ENCODE data around the gene ADCYAP1R1.

ADCYAP1R1 gene

DNA sequence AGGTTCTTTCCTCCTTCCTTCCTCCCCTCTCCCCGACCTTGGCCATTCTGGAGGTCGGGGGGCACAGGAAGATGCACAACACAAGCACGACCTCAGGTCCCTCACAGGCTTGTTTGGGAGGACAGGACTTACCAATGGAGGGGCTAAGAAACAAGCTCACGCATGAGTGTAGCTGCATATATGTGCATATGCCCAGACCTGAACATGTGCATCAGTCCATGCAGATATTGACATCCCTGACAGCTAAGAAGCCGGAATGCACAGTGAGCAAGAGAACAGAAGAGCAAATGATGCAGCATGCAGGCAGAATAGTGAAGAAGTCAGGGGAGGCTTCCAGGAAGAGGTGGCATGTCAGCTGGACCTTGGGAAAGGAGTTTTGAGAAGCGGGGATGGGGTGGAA is 28.7 kb downstream of the ADCYAP1R1 start:
- FAIRE-seq (no peak), DNase-seq (ENCODE audit: extremely low spot score, insufficient read length, low read depth) (no peak)

DNA sequence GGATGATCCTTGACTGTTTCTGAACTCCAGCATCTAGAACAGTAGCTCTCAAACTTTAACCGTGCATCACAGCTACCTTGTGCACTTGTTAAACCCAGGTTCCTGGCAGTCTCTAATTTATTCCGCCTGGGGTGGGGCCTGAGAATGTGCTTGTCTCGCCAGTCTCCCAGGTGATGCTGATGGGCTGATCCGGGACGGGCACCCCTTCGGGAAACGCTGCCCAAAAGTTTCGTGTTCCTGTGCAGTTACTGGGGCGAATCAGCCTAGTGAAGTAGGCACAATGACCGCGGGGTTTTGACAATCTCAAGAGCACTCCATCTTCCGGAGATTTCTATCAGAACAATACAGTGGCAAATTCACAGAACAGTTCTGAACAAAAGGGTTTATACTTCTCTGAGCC is 29.9 kb downstream of the ADCYAP1R1 start:
- FAIRE-seq, result no peak

DNA sequence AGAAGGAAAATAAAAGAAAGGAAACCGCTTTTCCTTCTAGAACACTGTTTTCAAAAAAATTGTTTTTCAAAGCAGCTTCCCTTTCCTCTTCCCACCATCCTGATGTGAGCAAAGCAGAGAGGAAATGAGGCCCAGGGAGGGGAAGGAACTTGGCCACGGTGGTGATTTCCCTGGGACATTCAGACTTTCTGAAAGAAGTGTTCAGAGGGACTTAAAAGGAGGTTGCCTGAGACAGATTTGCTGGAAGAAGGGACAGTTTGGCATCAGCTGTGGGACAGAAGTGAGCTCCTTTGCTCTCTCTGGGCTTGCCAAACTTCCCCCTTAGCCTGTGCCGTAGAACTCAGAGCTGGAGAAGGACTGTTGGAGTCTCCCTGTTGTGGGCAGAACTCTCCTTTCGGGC is 30.3 kb downstream of the ADCYAP1R1 start:
- DNase-seq (ENCODE audit: extremely low spot score, insufficient read length, low read depth), result no peak
- FAIRE-seq, result no peak

More for the DNA sequence above, 29.9 kb downstream of the ADCYAP1R1 start:
- DNase-seq (ENCODE audit: extremely low spot score, insufficient read length, low read depth), result no peak

DNA sequence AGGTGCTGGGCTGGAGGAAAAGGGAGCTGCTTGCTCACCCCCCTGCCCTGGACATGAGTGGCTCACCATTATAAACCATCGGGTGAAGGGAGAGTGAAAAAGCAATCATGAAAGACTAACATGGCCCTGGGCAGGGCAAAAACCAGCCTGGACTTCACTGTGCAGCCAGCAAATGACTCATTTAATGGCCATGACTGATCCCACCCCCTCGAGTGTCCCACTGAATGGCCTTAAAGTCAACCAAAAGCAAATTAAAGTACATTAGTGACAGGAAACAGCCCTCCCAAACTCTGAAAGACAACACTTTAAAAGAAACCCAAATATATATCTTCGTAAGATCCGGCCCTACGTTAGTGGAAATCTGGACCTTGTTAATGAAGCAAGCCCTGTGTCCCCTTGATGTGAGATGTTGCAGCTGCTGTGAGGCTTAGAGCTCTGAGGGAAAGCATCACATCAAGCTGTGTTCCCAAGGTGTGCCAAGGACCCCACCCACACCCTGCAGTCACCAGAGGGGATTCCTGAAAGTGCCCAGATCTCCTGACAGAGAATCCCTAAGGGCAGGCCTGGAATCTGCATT is 31.2 kb downstream of the ADCYAP1R1 start:
- no peak for FAIRE-seq
- no peak for DNase-seq (ENCODE audit: extremely low spot score, insufficient read length, low read depth)

DNA sequence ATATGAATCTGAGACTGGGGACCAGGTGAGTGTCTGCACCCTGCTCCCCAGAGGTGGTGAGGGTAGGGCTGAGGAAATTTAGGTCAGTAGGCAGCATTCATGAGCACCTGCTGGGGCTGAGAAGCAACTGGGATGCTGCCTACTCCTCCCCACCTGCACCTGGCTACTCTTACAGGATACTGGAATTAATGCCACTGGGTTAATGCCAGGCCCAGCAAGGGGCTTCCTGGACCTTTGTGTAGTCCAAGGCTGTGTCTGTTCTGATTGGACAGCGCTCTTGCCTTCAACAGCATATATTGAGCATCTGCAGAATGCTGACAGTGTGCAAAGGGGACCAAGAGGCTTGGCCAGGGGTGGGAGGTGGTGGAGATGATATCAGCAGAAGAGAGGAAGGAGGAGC is 32.1 kb downstream of the ADCYAP1R1 start:
- FAIRE-seq, result no peak
- DNase-seq (ENCODE audit: extremely low spot score, insufficient read length, low read depth), result no peak

DNA sequence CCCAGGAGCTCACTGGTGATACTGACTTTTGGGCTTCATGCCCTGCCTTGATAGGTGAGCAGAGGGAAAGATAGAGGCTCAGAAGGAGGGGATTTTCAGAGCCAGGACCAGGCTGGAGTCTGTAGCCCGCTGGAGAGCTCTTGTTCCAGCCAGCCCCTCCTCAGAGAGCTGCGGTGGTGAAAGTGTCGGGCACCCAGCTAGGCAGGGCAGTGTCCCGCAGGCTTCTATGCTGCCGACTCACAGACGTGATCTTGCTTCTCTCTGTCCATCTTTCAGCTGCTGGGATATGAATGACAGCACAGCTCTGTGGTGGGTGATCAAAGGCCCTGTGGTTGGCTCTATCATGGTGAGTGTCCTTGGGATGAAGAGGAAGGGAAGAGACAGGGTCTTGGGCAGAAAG is 35.2 kb downstream of the ADCYAP1R1 start:
- no peak for FAIRE-seq

DNA sequence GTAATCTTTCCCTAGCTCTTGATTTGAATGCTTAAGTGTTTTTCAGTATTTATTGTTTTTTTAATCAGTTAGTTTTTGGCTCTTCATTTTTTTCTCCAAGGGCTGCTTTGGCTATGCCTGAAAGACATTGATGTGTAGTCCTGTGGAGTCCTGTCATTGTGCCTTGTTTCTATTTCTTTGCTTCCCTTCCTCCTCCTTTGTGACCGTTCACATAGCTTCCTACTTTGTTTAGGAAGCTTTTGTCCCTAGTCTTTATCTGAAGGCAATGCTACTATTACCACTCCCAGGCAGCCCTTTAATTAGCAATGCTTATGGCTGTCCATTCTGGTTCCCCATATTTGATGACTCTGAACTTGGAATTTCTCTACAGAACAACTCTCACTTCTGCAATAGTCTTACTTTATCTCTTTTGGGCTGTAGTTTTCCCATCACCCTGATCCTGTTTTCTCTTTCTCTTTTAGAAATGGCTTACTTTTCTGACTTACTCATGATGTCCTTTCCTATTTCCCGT is 39.9 kb downstream of the ADCYAP1R1 start:
- FAIRE-seq, result no peak
- DNase-seq (ENCODE audit: extremely low spot score, insufficient read length, low read depth), result no peak

More for the DNA sequence above, 35.2 kb downstream of the ADCYAP1R1 start:
- no peak for DNase-seq (ENCODE audit: extremely low spot score, insufficient read length, low read depth)

DNA sequence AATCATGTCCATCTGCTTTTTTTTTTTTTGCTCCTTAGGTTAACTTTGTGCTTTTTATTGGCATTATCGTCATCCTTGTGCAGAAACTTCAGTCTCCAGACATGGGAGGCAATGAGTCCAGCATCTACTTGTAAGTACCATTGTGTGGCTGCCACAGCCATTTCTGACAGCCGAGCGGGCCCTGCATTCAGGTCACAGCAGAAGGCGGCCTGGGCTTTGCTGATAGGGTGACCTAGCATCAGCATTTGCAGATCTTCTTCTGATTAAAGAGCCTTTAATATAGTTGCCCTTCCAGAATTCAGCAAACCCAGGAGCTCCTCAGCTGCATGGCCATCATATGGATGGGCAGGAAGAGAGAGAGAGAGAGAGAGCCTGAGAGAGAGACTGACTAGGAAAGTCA is 40.5 kb downstream of the ADCYAP1R1 start:
- DNase-seq (ENCODE audit: extremely low spot score, insufficient read length, low read depth), result no peak
- no peak for FAIRE-seq

DNA sequence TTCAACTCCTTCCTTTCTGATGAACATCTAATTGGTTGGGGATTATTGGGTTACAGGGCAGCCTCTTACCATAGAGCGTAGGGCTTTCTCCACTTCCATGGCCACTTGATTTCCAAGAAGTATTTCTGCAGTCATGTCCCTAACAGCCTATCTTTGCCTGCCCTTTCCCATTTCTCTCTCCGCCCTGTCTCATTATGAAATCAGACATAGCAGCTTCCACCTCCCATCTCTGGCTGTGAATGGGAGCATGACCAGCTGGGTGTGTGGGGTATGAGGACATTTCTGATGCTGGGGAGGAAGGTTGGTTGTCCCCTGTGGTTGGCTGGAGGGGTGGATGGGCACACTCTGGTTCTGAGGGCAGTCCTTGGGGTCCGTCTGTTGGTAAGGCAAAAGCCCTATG is 41.2 kb downstream of the ADCYAP1R1 start:
- DNase-seq (ENCODE audit: extremely low spot score, insufficient read length, low read depth), result no peak
- FAIRE-seq, result no peak

DNA sequence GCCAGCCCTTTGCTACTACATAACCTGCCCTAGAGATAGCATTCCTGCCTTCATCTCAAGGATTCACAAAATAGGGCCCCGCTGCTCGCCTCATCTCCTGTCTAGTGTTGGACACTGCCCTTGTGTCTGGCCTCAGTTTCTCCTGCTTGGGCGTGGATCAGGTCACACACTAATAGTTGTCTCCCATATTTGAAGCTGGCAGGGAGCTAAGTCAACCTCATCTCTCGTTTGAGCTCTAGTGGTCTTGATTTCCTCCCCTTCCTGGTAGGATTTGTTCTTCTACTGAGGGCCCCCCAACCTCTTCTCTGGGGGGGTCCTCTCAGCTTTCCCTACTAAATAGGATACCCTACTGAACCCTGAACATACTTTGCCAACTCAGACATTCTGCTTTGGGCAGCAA is 42.2 kb downstream of the ADCYAP1R1 start:
- FAIRE-seq (no peak), DNase-seq (ENCODE audit: extremely low spot score, insufficient read length, low read depth) (no peak)

DNA sequence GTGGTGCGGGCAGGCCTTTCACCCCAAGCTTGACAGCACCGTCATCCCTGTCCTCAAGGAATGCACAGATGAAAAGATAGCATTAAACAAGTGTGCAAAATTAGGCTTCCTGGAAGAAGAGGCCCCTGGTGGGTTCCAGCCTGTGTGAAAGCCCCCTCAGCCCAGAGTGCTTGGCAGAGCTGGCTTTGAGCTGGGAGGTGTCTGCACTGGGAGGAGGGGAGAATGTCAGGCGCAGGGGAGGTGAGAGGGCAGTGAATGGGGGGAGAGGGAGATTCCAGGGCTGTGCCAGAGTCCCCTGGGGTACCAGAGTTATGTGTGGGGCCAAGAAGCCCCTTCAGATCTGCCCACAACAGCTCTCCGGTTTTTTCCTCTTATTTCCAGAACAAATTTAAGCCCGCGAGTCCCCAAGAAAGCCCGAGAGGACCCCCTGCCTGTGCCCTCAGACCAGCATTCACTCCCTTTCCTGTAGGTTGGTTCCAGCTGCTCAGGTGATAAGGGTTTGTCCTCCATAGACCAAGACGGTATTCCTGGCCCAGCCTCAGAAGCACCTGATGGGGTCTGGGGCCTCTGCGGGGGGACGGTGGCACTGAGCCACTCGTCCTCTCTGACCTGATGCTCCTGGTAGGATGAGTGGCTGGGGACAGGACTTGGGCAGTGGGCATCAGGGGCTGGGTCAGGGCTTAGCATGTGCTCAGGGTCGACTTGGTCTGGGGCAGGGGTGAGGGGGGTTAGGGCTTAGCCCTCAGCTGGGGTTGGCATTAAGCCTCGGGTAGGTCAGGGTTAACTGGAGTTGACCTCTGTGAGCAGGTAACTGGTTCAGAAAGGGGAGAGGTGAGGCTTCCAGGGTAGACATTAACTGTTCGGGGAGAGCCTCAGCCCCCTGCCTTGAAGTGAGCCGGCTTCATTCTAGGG is 43.4 kb downstream of the ADCYAP1R1 start:
- FAIRE-seq, result no peak
- no peak for DNase-seq (ENCODE audit: extremely low spot score, insufficient read length, low read depth)

DNA sequence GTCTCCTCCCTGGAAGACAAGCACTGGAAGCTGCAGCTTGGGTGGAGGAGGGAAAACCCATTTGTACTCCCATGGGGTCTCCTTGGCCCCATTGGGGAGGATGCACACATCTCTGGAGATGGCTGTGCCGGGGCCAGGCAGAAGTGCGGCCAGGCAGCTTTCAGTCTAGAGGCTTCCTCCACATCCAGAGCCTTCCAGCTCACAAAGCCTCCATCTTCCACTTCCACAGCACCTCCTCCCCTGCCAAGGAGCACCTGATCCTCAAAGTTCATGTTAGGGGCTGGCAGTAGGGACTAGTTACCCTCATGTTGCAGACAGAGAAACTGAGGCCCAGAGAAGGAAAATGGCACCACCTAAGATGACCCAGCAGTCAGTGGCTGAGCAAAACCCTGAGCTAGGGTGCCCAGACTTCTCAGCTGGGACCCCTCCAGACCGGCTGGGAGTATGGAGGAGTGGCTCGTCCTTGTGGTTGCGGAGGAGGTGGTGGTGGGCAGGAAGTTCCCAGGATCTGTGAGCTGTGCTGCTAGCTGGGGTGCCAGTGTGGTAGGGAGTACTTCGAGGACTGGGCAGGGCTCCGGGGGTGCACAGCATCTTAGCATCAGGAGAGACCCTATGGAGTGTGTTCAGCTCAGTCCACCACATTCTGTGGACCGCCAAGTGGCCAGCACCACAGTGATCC is 44.2 kb downstream of the ADCYAP1R1 start:
- no peak for FAIRE-seq
- DNase-seq (ENCODE audit: extremely low spot score, insufficient read length, low read depth), result no peak

DNA sequence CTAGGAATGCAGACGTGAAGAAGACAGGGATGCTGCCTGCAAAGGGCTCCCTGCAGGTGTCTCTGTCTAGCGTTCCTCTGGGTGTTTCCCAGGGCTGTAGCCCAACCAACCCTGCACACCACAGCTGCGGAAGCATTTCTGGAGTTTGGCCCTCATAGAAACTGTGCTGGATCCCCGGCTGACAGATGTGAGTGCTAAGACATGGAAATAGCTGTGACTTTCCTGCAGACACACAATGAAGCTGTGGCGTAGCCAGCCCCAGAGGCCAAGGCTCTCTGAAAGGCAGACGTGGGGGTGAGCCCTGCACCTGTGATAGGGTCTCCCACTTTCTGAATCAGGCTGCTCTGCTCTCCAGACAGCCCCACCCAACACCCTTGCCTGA is 44.8 kb downstream of the ADCYAP1R1 start:
- FAIRE-seq, result no peak
- no peak for DNase-seq (ENCODE audit: extremely low spot score, insufficient read length, low read depth)

DNA sequence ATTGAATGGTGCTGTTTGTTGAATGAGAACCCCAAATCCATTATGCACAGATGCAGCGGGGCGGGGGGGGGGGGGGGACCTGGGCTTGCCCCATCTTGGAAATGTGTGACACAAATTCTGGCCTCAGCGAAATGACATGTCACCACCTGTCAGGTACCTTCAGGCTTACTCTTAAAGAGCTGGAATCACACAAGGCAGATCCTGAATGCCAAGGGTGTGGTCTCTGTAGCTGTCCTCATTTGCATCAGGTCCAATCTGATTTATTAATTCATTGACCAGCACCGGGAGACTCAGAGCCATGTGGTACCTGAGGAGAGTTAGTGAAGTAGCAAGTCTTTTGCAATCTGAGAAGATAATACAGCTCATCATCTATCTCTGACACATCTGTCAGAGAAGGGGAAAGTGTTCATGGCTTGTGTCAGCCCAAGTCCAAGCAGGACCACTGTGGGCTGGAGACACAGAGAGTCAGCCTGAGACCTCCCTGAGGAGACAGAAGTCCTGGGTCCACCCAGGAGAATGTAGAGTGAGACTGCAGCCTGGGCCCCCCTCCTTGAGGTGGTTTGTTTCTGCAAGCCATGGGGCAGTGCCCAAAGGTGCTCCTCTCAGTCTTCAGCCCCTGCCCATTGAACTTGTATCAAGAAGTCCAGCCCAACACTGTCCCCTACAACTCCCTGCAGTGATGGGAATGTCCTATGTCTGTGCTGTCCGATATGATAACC is 46.7 kb downstream of the ADCYAP1R1 start:
- DNase-seq (ENCODE audit: extremely low spot score, insufficient read length, low read depth) (no peak), FAIRE-seq (no peak)

DNA sequence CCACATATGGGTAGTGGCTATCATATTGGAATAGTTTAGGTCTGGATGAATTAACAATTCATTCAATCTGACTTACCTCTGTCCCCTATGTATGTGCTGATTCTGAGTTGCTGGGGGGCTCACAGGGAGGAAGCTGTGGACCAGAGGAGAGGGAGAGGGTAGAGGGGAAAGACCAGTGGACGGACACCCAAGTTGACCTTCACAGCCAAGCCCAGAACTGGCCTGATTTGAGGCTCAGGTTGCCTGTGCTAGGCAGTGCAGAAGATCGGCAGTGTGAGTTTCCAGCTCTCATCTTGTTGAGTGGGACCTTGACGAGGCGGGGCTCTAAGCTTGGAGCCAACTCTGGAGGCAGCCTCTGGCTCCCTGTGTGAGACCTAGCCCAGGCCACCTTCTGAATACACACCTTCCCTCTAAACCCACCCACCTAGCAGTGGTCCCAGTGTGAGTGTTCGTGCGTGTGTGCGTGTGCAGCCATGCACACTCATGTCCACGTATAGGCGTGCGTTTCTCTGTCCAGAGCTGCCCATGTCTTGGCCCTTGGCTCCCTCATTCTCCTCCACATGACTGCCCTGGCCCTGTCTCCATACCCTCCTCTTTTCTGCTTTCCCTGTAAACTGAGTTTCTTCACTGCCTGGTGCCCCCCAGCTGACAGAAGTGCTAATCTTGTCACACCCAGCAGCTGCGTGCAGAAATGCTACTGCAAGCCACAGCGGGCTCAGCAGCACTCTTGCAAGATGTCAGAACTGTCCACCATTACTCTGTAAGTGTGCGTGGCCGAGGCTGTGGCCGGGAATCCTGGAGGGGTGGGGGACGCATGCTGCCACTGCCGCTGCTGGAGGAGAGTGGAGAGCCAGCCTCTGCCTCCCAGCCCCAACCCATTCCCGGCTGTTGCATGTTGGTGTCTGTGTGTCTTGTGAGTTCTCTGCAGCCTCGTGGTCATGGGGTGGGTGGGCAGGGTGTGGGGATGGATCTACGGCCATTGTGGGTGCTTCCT is 47.6 kb downstream of the ADCYAP1R1 start:
- no peak for DNase-seq (ENCODE audit: extremely low spot score, insufficient read length, low read depth)
- no peak for FAIRE-seq

DNA sequence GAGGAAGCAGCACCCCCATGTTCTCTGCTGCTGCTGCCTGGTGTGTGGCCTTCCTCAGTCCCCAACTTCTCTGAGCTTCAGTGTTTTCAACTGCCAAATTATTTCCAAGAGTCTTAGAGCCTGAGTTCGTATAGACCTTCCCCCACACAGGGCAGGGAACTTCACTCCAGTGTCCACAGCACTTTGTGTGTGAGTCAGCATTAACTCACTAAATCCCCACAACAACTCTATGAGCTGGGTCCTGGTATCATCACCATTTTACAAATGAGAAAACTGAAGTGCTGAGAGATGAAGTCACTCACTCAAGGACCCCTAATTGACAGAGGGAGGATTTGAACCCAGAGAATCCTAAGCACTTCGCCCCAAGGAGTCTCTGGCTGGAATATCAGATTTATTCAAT is 48.3 kb downstream of the ADCYAP1R1 start:
- DNase-seq (ENCODE audit: extremely low spot score, insufficient read length, low read depth), result no peak
- FAIRE-seq, result no peak

DNA sequence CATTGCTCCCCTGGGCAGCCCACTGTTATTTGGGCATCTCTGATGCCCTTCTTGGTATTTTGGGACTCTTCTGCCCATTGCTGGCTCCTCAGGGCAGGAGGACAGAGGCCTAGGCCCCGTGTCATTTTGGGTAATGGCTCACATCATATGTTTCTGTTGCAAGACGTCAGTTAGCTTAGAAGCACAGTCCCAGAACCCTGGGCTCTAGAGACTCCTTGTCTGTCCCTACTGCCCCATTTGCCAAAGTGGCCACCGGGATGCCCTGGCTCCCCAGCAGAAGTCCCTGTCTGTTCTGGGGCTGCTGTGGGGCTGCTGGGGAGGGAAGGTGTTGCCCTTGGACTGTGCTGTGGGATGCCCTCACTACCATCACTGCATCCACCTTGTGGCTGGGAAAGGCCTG is 48.8 kb downstream of the ADCYAP1R1 start:
- no peak for DNase-seq (ENCODE audit: extremely low spot score, insufficient read length, low read depth)
- FAIRE-seq, result no peak

DNA sequence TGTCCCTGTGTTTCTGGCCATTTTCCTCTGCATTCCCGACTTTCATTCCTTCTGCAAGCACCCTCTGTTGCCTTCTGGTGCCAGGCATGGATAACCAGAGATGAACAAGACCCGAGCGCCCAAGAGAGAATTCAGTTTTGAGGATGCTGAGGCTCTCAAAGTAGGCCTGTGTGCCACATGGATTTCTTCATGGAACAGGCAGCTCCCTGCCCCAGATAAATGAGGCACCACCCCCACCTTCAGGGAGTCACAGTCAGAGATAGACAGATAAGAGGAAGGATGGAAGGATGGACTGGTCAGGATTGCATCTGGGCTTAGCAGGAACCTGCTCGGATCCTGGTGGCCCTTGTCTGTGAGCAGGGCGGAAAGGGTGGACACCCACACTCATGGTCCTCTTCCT is 49.4 kb downstream of the ADCYAP1R1 start:
- DNase-seq (ENCODE audit: extremely low spot score, insufficient read length, low read depth) (no peak), FAIRE-seq (no peak)
